Neuron (in vitro differentiated cells): Measurements from ENCODE around the gene LLGL2.
"Not testable (repeated sequence)": the region's sequence is repeated elsewhere in the genome, so short reads cannot be mapped to it uniquely, and the experiment has no call there.

Source experiments
- H2AFZ ChIP-seq: one replicate; pipeline ENCODE4 v1.6.1; 2013; ENCODE audit warnings: low read depth, mild to moderate bottlenecking, inconsistent platforms, low read length, moderate library complexity
- H3K27me3 ChIP-seq: one replicate; pipeline ENCODE4 v1.6.1; 2013; ENCODE audit warnings: low read length; ENCODE audit not compliant: insufficient read depth
- H3K36me3 ChIP-seq: one replicate; pipeline ENCODE4 v1.6.1; 2013; ENCODE audit warnings: low read length; ENCODE audit not compliant: insufficient read depth
- H3K4me1 ChIP-seq: one replicate; pipeline ENCODE4 v1.6.1; 2013; ENCODE audit warnings: low read length; ENCODE audit not compliant: insufficient read depth
- H3K4me3 ChIP-seq: 2 replicates; pipeline ENCODE4 v1.5.1; 2013; ENCODE audit warnings: mild to moderate bottlenecking, low read length, moderate library complexity
- H3K9me3 ChIP-seq: one replicate; pipeline ENCODE4 v1.6.1; 2013; ENCODE audit warnings: low read length

Gene LLGL2

DNA sequence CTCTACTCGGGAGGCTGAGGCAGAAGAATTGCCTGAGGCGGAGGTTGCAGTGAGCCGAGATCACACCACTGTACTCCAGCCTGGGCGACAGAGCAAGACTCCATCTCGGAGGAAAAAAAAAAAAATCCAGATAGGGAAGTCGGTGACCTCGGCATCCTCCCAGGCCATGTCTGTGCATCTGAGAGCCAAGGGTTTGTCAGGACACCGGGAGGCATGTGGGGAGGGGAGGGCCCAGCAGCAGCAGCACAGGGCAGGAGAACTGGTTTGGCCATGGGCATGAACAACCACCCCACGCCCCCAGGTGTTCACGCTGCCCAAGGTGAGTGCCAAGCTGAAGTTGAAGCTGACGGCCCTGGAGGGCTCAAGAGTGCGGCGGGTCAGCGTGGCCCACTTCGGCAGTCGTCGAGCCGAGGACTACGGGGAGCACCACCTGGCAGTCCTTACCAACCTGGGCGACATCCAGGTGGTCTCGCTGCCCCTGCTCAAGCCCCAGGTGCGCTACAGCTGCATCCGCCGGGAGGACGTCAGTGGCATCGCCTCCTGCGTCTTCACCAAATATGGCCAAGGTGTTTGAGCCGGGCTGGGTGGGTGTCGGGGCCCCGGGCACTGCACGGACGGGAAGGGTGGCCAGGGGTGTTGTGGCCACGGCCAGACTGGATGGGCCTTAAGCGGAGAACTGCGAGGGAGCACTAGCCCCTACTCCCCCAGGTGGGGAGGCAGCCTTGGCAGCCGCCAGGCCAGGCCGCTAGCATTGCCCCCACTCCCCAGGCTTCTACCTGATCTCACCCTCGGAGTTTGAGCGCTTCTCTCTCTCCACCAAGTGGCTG, 47.4 kb downstream of the LLGL2 start:
- H2AFZ ChIP-seq: no peak overlapping the region
- no peaks in the 10 kb centered on the region for H3K36me3 ChIP-seq
- H3K4me1 ChIP-seq: peaks cover 10% of the 10 kb centered on the region
- no peaks in the 10 kb centered on the region for H3K27me3 ChIP-seq
- H3K4me3 ChIP-seq: no peak overlapping the region
- H3K9me3 ChIP-seq: no peaks in the 10 kb centered on the region

DNA sequence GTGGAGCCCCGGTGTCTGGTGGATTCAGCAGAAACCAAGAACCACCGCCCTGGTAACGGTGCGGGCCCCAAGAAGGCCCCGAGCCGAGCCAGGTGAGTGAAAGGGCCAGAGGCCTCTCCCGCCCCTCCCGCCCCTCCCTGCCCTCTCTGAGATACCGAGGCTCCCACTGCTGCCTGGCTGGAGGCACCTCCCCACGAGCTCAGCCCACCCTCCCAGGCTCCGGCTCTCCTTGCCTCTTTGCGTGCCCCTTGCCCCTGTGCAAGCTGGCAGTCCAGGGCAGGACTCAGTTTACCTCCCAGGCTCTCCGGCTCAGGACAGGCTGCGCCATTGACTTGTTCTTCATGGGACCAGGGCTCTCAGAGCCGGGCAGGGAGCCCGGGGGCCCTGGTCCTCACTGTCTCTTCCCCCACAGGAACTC, 48.1 kb downstream of the LLGL2 start:
- Histone ChIP-seq H3K36me3 (no peaks in the 10 kb centered on the region), H3K27me3 (no peaks in the 10 kb centered on the region), H3K9me3 (no peaks in the 10 kb centered on the region), H3K4me1 (peaks cover 10% of the 10 kb centered on the region), H3K4me3 (no peak overlapping the region), H2AFZ (no peak overlapping the region)

DNA sequence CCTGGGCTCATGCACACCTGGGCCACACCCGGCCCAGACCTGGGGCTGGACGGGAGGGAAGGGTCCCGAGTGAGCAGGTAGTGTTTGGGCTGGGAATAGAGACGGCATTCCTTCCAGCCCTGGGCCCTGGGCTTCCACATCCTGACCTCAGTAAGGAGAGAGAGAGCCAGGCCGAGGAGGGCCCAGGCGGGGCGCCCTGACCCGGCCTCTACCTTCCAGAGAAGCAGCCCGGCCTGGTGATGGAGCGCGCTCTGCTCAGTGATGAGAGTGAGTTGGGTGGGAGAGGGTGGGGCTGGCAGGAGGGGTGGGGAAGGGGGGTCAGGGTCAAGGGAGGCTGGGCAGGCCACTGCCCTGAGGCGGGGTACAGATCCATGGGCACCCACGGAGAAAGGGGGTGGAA, 48.5 kb downstream of the LLGL2 start:
- no peaks in the 10 kb centered on the region for H3K27me3 ChIP-seq
- H3K9me3 ChIP-seq: no peaks in the 10 kb centered on the region
- no peak overlapping the region for H2AFZ ChIP-seq
- H3K4me3 ChIP-seq: no peak overlapping the region
- H3K36me3 ChIP-seq: no peaks in the 10 kb centered on the region
- H3K4me1 ChIP-seq: peaks cover 10% of the 10 kb centered on the region

DNA sequence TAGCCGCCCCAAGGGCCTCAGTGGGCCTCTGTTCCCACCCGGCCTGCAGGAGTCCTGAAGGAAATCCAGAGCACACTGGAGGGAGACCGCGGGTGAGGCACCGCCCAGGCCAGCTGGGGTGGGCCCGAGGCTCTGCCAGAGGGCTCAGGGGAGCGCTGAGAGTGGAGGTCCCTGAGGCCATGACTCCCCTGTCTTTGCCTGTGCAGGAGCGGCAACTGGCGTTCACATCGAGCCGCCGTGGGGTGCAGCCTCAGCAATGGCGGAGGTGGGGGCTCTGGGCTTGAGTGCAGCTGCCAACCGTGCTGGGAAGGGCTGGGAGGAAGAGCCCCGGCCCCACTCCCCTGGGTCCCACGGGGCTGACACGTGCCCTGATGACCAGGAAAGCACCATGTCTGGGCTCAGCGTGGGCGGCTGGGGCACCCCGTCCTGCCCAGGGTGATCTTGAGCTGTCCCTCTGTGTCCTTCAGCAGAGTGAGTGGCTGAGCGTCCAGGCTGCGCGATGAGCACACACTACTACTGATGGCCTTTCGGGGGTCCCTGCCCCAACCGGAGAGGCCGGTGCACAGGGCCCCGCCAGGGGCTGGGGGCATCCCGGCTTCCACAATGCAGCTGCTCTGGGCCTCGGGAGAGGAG, 49.0 kb downstream of the LLGL2 start:
- H3K36me3 ChIP-seq: no peaks in the 10 kb centered on the region
- H2AFZ ChIP-seq: no peak overlapping the region
- no peaks in the 10 kb centered on the region for H3K27me3 ChIP-seq
- H3K9me3 ChIP-seq: no peaks in the 10 kb centered on the region
- peaks cover 10% of the 10 kb centered on the region for H3K4me1 ChIP-seq
- H3K4me3 ChIP-seq: no peak overlapping the region

DNA sequence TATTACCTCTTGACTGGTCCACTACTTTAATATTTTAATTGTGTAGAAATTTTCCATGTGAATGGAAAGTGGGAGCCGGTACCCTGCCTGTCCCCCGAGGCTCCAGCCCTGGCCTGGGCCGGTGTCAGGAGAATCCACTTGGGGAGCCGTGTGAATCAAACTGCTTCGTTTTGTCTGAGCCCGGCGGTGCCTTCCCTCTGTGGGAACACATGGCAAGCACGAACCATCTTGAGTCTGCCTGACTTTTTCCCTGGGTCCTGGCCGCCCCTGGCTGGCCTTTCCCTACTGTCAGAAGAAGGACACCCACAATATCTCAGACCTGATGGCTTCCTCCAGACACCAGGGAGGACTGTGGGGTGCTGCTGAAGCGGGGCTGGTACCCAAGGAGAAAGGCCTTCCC, 49.7 kb downstream of the LLGL2 start:
- H2AFZ ChIP-seq: no peak overlapping the region
- H3K4me3 ChIP-seq: no peak overlapping the region
- H3K4me1 ChIP-seq: peaks cover 10% of the 10 kb centered on the region
- H3K36me3 ChIP-seq: no peaks in the 10 kb centered on the region
- no peaks in the 10 kb centered on the region for H3K9me3 ChIP-seq
- H3K27me3 ChIP-seq: no peaks in the 10 kb centered on the region

DNA sequence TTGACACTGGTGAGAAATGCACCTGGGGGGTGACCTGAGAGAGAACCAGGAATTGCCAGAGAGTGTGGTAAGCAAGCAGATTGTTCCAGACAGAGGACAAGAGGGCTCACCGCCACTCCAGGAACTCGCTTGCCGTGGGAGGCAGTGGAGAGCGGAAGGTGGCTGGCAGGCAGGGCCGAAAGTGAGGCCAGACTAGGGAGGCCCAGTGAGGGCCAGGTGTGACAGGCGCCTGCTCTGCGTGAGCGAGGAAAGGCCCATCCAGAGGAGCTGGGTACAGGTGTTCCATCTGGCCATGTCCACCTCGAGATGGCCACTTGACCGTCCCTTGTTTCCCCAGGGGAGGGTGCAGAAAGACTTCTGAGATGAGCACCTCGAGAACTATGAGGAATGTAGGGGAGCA, 50.2 kb downstream of the LLGL2 start:
- Histone ChIP-seq H3K27me3 (no peaks in the 10 kb centered on the region), H3K4me1 (peaks cover 6% of the 10 kb centered on the region), H3K36me3 (no peaks in the 10 kb centered on the region), H2AFZ (no peak overlapping the region), H3K4me3 (no peak overlapping the region), H3K9me3 (no peaks in the 10 kb centered on the region)

DNA sequence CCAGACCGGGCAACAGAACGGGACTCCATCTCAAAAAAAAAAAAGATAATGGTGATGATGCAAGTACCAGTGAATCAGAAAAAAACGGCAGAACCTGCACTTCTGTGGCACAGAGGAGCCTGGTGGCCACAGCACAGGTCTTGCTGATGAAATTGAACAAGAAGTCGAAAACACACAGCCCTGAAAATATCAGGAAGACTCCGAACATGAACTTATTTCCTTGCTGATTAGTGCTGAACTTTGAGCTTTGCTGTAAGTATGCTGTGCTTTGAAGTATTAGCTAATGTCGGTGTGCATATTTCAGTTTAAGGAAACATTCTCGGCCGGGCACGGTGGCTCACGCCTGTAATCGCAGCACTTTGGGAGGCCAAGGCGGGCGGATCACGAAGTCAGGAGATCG, 51.2 kb downstream of the LLGL2 start:
- H3K27me3 ChIP-seq: no peaks in the 10 kb centered on the region
- H3K9me3 ChIP-seq: no peaks in the 10 kb centered on the region
- H3K4me1 ChIP-seq: no peaks in the 10 kb centered on the region
- H2AFZ ChIP-seq: no peak overlapping the region
- H3K36me3 ChIP-seq: no peaks in the 10 kb centered on the region
- no peak overlapping the region for H3K4me3 ChIP-seq

DNA sequence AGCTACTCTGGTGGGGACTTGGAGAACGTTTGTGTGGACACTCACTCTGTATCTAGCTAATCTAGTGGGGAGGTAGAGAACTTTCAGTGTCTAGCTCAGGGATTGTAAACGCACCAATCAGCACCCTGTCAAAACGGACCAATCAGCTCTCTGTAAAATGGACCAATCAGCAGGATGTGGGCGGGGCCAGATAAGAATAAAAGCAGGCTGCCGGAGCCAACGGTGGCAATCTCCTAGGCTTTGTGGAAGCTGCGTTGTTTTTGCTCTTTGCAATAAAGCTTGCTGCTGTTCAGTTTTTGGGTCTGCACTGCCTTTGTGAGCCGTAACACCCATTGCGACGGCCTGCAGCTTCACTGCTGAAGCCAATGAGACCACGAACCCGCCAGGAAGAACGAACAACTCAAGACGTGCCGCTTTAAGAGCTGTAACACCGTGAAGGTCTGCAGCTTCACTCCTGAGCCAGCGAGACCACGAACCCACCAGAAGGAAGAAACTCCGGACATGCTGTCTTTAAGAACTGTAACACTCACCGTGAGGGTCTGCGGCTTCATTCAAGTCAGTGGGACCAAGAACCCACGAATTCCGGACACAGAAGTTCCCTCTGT, 55.7 kb downstream of the LLGL2 start:
- H3K4me3 ChIP-seq, H3K9me3 ChIP-seq, H3K27me3 ChIP-seq, H2AFZ ChIP-seq, H3K36me3 ChIP-seq, H3K4me1 ChIP-seq: not testable (repeated sequence)

DNA sequence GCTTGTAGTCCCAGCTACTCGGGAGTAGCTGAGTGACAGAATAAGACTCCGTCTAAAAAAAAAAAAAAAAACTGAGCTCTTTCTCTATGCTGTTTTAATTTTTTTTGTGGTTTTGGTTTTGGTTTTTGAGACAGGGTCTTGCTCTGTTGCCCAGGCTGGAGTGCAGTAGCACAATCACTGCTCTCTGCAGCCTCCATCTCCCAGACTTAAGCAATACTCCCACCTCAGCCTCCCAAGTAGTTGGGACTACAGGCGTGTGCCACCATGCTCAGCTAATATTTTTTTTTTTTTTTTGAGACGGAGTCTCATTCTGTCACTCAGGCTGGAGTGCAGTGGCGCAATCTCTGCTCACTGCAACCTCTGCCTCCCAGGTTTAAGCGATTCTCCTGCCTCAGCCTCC, 57.7 kb downstream of the LLGL2 start:
- peaks cover 14% of the 10 kb centered on the region for H3K9me3 ChIP-seq
- H3K4me3 ChIP-seq, H3K36me3 ChIP-seq, H3K4me1 ChIP-seq, H2AFZ ChIP-seq: not testable (repeated sequence)
- peaks cover 16% of the 10 kb centered on the region for H3K27me3 ChIP-seq

DNA sequence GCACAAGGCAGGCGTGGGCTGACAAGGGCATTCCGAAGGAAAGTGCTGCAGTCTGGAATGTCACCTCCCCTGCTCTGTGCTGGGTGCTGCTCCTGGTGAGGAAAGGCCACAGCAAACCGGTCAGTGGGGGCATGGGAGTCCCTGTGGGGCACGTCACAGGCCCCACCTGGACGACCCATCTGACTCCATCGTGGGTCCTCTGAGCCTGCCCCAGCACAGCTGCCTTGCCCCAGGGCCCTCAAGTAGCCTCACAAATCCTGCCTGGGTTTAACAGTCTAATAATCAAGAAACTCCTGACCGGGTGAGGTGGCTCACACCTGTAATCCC, 59.3 kb downstream of the LLGL2 start:
- H2AFZ ChIP-seq: no peak overlapping the region
- H3K4me1 ChIP-seq: no peaks in the 10 kb centered on the region
- peaks cover 19% of the 10 kb centered on the region for H3K9me3 ChIP-seq
- no peaks in the 10 kb centered on the region for H3K36me3 ChIP-seq
- H3K4me3 ChIP-seq: no peak overlapping the region
- H3K27me3 ChIP-seq: peaks cover 19% of the 10 kb centered on the region

DNA sequence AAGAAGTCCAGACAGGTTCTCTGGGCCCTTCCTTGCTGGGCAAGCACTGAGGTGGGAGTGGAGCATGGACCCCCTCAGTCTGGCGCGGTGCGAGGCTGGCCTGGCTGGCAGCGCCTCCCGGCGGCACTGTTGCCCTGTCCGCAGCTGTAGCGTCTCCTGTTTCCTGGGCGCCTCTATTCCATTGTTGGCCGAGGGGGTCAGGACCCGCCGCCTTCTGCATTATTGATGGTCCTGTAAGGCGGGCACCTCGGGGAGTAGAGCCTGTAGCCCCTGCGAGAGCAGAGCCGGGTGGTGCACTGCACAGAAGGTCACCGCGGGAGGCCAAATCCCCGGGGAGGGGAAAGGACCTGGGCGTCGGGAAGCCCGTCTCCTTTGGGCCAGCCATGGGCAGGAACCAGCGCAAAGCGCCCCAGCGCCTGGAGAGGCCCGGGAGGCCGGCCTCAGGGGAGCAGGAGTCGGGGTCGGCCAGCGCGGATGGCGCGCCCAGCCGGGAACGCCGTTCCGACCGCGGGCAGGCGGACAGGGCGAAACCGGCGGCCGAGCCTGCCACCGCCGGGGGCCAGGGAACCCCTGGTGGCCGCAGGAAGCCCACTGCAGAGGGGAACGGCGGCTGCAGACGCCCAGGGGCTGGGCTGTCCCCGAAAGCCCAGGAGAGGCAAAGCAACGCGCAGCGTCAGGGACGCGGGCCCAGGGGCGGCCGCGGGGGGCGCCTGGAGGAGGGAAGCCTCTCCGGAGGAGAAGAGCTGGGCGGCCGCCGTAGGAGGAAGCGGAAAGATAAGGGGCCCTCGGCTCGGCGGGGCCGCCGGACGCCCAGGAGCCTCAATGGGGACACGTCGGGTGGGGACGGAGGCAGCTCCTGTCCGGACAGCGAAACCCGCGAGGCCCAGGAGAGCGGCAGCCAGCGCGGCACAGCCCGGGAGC, 62.4 kb downstream of the LLGL2 start, which contains the start of gene MYO15B:
TSS of gene MYO15B (plus strand) at position 126 of the 921 bp plus-strand sequence. CDS start at position 384, 258 bp downstream.
- H3K9me3 ChIP-seq: peaks cover 24% of the 10 kb centered on the region
- H3K36me3 ChIP-seq: no peaks in the 10 kb centered on the region
- H2AFZ ChIP-seq: peak within 1 kb of the TSS; percentile 36
- no peaks in the 10 kb centered on the region for H3K4me1 ChIP-seq
- peaks cover 31% of the 10 kb centered on the region for H3K27me3 ChIP-seq
- H3K4me3 ChIP-seq: no peak within 1 kb of the TSS

DNA sequence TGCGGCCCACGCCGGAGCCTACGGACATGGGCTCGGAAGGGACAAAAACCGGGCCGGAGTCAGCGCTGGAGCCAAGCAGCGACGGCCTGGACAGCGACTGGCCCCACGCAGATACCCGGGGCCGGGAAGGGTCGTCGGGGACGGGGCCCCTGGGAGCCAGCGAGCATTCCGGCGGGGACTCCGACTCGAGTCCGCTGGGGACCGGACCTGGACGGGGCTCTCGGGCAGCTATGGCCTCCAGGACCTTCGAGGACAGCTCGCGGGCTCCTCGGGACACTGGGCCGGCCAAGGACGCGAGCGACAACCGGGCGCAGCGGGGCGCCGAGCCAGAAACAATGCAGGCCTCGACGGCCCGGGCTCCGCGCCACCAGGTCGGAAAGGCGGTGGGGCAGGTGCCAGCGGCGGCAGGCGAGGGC, 63.1 kb downstream of the LLGL2 start:
- H3K4me1 ChIP-seq: no peaks in the 10 kb centered on the region
- H3K36me3 ChIP-seq: no peaks in the 10 kb centered on the region
- peaks cover 31% of the 10 kb centered on the region for H3K27me3 ChIP-seq
- H3K9me3 ChIP-seq: peaks cover 24% of the 10 kb centered on the region
- H3K4me3 ChIP-seq: no peak overlapping the region
- H2AFZ ChIP-seq: peak overlapping the region; percentile 36
